HL-60 (cell line): Measurements from ENCODE around the gene OR2M3.

ENCODE experiments used
- DNase-seq, 2 experiments: peaks; one replicate each; pipeline ENCODE4 v3.0.0-alpha.2; 2010 to 2020; ENCODE audit warnings: low read depth in 1 of 2, low spot score in 1 of 2
- H3K27ac ChIP-seq: fragments of 250-450 bp; sonication (Bioruptor Pico); replicated peaks from 2 replicates; pipeline ENCODE4 v1.5.1; 2020; ENCODE audit warnings: mild to moderate bottlenecking, moderate library complexity
- H3K27me3 ChIP-seq: fragments of 250-450 bp; sonication (Bioruptor Pico); 2 replicates; pipeline ENCODE4 v1.5.1; 2021; ENCODE audit warnings: mild to moderate bottlenecking, moderate library complexity; ENCODE audit not compliant: insufficient read depth, poor library complexity, severe bottlenecking
- H3K4me3 ChIP-seq: replicated peaks from 2 replicates; pipeline ENCODE4 v1.5.1; 2011; ENCODE audit warnings: mild to moderate bottlenecking, control low read depth, low read length; ENCODE audit not compliant: insufficient read depth
- GABPA ChIP-seq: IDR thresholded peaks from 2 replicates; pipeline ENCODE4 v1.6.1; 2012; ENCODE audit warnings: low read depth
- POLR2AphosphoS5 ChIP-seq: IDR thresholded peaks from 2 replicates; pipeline ENCODE4 v1.6.1; 2012; ENCODE audit warnings: low read depth
- SPI1 ChIP-seq: IDR thresholded peaks from 2 replicates; pipeline ENCODE4 v1.6.1; 2012; ENCODE audit warnings: low read depth, mild to moderate bottlenecking, borderline replicate concordance
- long read RNA-seq: library from polyadenylated mRNA; unstranded; transcript quantifications from one replicate; pipeline ENCODE4 v2.0.0, GENCODE V29; 2020
- TF ChIP-seq, protein P1 (sequence below): IDR thresholded peaks from one replicate; pipeline ENCODE4 v1.5.1; 2011; ENCODE audit warnings: low read length, control low read depth, inconsistent platforms; ENCODE audit not compliant: insufficient read depth
- TF ChIP-seq, protein P2 (sequence below): IDR thresholded peaks from 2 replicates; pipeline ENCODE4 v1.6.1; 2012; ENCODE audit warnings: low read depth; ENCODE audit not compliant: insufficient replicate concordance

OR2M3 gene, protein sequence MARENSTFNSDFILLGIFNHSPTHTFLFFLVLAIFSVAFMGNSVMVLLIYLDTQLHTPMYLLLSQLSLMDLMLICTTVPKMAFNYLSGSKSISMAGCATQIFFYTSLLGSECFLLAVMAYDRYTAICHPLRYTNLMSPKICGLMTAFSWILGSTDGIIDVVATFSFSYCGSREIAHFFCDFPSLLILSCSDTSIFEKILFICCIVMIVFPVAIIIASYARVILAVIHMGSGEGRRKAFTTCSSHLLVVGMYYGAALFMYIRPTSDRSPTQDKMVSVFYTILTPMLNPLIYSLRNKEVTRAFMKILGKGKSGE
- long read RNA-seq: 0 reads

GRCh38 chr1:248196965-248197364 lies at the start of gene OR2M3:
Gene OR2M3, plus strand, starts transcription at chr1:248197265. Its CDS starts 5,803 bp downstream, at chr1:248203068.
- H3K27ac ChIP-seq: no peak within 1 kb of the TSS
- TF ChIP-seq, protein P1, sequence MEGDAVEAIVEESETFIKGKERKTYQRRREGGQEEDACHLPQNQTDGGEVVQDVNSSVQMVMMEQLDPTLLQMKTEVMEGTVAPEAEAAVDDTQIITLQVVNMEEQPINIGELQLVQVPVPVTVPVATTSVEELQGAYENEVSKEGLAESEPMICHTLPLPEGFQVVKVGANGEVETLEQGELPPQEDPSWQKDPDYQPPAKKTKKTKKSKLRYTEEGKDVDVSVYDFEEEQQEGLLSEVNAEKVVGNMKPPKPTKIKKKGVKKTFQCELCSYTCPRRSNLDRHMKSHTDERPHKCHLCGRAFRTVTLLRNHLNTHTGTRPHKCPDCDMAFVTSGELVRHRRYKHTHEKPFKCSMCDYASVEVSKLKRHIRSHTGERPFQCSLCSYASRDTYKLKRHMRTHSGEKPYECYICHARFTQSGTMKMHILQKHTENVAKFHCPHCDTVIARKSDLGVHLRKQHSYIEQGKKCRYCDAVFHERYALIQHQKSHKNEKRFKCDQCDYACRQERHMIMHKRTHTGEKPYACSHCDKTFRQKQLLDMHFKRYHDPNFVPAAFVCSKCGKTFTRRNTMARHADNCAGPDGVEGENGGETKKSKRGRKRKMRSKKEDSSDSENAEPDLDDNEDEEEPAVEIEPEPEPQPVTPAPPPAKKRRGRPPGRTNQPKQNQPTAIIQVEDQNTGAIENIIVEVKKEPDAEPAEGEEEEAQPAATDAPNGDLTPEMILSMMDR: no peak
- TF ChIP-seq, protein P2, sequence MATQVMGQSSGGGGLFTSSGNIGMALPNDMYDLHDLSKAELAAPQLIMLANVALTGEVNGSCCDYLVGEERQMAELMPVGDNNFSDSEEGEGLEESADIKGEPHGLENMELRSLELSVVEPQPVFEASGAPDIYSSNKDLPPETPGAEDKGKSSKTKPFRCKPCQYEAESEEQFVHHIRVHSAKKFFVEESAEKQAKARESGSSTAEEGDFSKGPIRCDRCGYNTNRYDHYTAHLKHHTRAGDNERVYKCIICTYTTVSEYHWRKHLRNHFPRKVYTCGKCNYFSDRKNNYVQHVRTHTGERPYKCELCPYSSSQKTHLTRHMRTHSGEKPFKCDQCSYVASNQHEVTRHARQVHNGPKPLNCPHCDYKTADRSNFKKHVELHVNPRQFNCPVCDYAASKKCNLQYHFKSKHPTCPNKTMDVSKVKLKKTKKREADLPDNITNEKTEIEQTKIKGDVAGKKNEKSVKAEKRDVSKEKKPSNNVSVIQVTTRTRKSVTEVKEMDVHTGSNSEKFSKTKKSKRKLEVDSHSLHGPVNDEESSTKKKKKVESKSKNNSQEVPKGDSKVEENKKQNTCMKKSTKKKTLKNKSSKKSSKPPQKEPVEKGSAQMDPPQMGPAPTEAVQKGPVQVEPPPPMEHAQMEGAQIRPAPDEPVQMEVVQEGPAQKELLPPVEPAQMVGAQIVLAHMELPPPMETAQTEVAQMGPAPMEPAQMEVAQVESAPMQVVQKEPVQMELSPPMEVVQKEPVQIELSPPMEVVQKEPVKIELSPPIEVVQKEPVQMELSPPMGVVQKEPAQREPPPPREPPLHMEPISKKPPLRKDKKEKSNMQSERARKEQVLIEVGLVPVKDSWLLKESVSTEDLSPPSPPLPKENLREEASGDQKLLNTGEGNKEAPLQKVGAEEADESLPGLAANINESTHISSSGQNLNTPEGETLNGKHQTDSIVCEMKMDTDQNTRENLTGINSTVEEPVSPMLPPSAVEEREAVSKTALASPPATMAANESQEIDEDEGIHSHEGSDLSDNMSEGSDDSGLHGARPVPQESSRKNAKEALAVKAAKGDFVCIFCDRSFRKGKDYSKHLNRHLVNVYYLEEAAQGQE: no peak
- TF ChIP-seq SPI1: no peak
- no peak for TF ChIP-seq POLR2AphosphoS5
- no peak for TF ChIP-seq GABPA
- no peak for DNase-seq
- H3K4me3 ChIP-seq: no peak within 1 kb of the TSS
- no peaks in the 10 kb centered on the region for H3K27me3 ChIP-seq

DNA sequence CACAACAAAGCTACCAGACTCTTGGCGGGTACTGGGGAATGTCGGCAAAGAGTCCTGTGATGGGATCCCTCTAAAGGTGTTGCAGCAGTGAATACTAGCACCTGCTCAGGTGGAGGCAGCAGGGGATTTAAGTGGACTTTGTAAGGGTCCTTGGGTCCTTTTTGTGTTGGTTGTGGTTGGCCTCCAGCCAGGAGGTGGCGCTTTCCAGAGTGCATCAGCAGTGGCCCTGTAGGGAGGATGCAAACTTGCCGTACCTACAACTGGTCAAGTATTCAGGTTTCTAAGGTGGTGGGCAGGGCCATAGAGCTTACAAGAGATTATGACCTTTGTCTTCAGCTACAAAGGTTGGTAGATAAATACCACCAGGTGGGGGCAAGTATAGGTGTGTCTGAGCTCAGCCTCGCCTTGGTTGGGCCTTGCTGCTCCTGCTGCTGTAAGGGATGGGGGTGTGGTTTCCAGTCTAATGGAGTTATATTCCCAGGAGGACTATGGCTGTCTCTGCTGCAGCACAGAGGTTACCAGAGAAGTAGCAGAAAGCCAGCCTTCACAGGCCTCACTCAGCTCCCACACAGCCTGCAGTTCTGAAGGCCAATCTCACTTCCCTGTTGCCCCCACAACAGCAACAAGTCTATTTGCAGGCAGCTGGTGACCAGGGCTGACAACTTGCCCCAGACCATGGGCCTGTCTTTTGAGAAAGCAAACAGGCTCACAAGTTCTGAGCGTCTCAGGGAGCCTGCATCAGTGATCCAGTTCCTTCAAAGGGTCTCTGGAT lies 44.8 kb upstream of the OR2M3 start:
- no peak for DNase-seq
- H3K27me3 ChIP-seq: no peaks in the 10 kb centered on the region
- no peak overlapping the region for H3K4me3 ChIP-seq
- H3K27ac ChIP-seq: no peak overlapping the region
- TF ChIP-seq, protein P1: no peak
- TF ChIP-seq, protein P2: no peak
- TF ChIP-seq GABPA: no peak
- no peak for TF ChIP-seq SPI1
- TF ChIP-seq POLR2AphosphoS5: no peak

DNA sequence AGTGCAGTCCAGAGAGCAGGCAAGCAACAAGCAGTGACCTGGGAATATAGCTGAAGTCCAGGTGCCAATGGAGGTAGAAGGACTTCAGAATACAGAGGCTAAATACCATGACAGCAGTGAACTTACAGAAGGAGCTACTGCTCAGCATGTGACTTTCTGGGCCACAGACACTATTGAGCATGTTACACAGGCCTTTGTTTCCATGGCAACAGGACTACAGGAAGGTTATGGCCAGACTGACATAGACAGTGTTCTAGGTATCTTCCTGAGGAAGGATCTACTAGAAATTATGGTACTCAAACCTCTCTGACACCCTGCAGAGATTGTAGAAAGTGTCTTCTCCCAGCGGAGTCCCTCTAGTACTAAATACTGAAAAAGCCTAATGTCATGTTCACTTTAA lies 41.1 kb upstream of the OR2M3 start:
- H3K27me3 ChIP-seq: no peaks in the 10 kb centered on the region
- TF ChIP-seq, protein P1: no peak
- TF ChIP-seq, protein P2: no peak
- TF ChIP-seq GABPA (no peak), SPI1 (no peak), POLR2AphosphoS5 (no peak)
- no peak for DNase-seq
- no peak overlapping the region for H3K4me3 ChIP-seq
- no peak overlapping the region for H3K27ac ChIP-seq
